Measurements from ENCODE around the gene CLIC4.
"Not testable (repeated sequence)": the region's sequence is repeated elsewhere in the genome, so short reads cannot be mapped to it uniquely, and the experiment has no call there.

Gene CLIC4

DNA sequence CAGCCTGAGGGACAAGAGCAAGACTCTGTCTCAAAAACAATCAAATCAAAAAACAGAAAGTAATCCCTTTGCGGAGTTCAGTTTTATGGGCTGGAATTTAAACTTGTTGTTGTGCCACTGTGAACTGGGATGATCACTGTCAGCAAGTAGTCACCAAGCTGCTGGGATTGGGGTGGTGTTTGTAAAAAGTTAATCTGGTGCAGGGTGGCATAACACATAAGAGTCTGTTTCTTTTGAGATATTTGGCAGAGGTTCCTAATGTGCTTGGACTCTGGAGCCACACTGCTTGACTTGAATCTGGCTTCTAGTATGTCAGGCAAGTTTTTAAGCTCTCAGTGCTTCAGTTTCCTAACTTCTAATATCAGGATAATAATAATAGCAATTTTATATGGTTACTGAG lies 6.6 kb downstream of the CLIC4 start:
- Histone ChIP-seq H3K9ac (ENCODE audit: low read length) (no peak overlapping the region), H3K4me3 (ENCODE audit: low read length) (no peak overlapping the region), H3K79me2 (ENCODE audit: low read length) (peaks cover 82% of the 10 kb centered on the region), H2AFZ (ENCODE audit: low read depth, low read length) (no peak overlapping the region), H3K36me3 (replicated peaks; ENCODE audit: low read depth, low read length) (peaks cover 9% of the 10 kb centered on the region), H3K4me2 (ENCODE audit: low read length) (no peak overlapping the region), H3K4me1 (ENCODE audit: low read length) (peaks cover 41% of the 10 kb centered on the region), H3K27me3 (ENCODE audit: low read depth, low read length) (no peaks in the 10 kb centered on the region), H4K20me1 (ENCODE audit: insufficient read depth, low read length) (peaks cover 57% of the 10 kb centered on the region), H3K9me3 (ENCODE audit: insufficient read depth, low read length) (no peaks in the 10 kb centered on the region), H3K27ac (ENCODE audit: low read length) (no peak overlapping the region)
- TF ChIP-seq, protein P1, sequence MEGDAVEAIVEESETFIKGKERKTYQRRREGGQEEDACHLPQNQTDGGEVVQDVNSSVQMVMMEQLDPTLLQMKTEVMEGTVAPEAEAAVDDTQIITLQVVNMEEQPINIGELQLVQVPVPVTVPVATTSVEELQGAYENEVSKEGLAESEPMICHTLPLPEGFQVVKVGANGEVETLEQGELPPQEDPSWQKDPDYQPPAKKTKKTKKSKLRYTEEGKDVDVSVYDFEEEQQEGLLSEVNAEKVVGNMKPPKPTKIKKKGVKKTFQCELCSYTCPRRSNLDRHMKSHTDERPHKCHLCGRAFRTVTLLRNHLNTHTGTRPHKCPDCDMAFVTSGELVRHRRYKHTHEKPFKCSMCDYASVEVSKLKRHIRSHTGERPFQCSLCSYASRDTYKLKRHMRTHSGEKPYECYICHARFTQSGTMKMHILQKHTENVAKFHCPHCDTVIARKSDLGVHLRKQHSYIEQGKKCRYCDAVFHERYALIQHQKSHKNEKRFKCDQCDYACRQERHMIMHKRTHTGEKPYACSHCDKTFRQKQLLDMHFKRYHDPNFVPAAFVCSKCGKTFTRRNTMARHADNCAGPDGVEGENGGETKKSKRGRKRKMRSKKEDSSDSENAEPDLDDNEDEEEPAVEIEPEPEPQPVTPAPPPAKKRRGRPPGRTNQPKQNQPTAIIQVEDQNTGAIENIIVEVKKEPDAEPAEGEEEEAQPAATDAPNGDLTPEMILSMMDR (IDR thresholded peaks at IDR 0.05; ENCODE audit: low read depth, low read length), result no peak
- no peak for TF ChIP-seq EZH2phosphoT487 (IDR thresholded peaks at IDR 0.05; ENCODE audit: low read depth)

DNA sequence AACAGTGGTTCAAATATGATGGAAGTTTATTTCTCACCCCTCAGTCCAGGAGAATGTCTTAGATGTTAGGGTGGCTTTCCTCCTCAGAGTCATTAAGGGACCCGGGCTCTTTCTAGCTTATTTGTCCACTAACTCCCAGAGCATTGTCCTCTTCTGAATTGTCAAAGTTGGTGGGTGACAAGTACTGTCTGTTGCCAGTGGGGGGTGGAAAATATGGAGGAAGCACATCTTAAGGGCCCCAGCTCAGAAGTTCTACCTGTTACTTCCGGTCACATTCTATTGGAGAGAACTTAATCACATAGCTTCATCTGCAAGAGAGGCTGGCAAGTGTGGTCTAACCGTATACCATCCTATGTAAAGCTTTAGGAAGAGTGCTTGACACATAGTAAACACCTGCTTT lies 7.1 kb downstream of the CLIC4 start:
- no peak overlapping the region for H3K4me3 ChIP-seq (ENCODE audit: low read length)
- no peak for TF ChIP-seq EZH2phosphoT487 (IDR thresholded peaks at IDR 0.05; ENCODE audit: low read depth)
- TF ChIP-seq, protein P1 (IDR thresholded peaks at IDR 0.05; ENCODE audit: low read depth, low read length), result no peak
- H2AFZ ChIP-seq (ENCODE audit: low read depth, low read length), result no peak overlapping the region
- no peak overlapping the region for H3K4me2 ChIP-seq (ENCODE audit: low read length)
- H3K79me2 ChIP-seq (ENCODE audit: low read length), result peaks cover 81% of the 10 kb centered on the region
- H3K4me1 ChIP-seq (ENCODE audit: low read length), result peaks cover 38% of the 10 kb centered on the region
- peaks cover 9% of the 10 kb centered on the region for H3K36me3 ChIP-seq (replicated peaks; ENCODE audit: low read depth, low read length)
- peaks cover 60% of the 10 kb centered on the region for H4K20me1 ChIP-seq (ENCODE audit: insufficient read depth, low read length)
- no peaks in the 10 kb centered on the region for H3K27me3 ChIP-seq (ENCODE audit: low read depth, low read length)
- H3K9ac ChIP-seq (ENCODE audit: low read length), result no peak overlapping the region
- no peak overlapping the region for H3K27ac ChIP-seq (ENCODE audit: low read length)
- no peaks in the 10 kb centered on the region for H3K9me3 ChIP-seq (ENCODE audit: insufficient read depth, low read length)

DNA sequence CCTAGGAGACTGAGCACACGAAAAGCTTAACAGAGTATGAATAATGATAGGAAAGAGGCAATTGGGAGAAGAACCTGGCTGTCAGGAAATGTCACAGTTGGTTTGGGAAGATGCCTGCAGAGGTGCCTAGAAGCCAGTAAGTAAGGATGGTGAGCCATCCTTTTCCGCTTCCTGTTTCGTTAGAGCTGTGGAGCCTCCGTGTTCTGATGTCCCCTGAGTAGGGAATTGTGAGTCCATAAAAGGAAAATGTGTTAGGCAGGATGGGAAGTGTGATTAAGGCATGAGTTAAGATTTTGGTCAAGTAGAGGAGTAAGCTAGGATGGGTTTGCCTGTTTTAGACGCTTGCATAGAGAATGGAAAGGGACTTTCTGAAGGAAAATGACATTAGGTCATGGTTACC lies 9.0 kb downstream of the CLIC4 start:
- H3K4me1 ChIP-seq (ENCODE audit: low read length), result peaks cover 19% of the 10 kb centered on the region
- TF ChIP-seq, protein P1 (IDR thresholded peaks at IDR 0.05; ENCODE audit: low read depth, low read length), result no peak
- TF ChIP-seq EZH2phosphoT487 (IDR thresholded peaks at IDR 0.05; ENCODE audit: low read depth), result no peak

DNA sequence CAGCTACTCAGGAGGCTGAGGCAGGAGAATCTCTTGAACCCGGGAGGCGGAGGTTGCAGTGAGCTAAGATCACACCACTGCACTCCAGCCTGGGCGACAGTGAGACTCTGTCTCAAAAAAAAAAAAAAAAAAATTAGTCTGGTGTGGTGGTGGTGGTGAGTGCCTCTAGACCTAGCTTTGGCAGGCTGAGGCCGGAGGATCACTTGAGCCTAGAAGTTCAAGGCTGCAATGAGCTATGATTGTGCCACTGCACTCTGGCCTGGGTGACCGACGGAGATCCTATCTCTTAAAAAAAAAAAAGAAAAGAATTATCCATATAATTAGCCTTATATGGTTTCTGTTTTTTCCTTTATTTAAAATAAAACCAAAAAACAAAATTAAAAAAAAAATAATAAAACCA lies 10.1 kb downstream of the CLIC4 start:
- Histone ChIP-seq H4K20me1 (ENCODE audit: insufficient read depth, low read length) (peaks cover 62% of the 10 kb centered on the region), H3K4me1 (ENCODE audit: low read length) (peaks cover 15% of the 10 kb centered on the region), H3K79me2 (ENCODE audit: low read length) (peaks cover 79% of the 10 kb centered on the region)
- H2AFZ ChIP-seq (ENCODE audit: low read depth, low read length); H3K27me3 ChIP-seq (ENCODE audit: low read depth, low read length); H3K9me3 ChIP-seq (ENCODE audit: insufficient read depth, low read length); H3K36me3 ChIP-seq (replicated peaks; ENCODE audit: low read depth, low read length); H3K9ac ChIP-seq (ENCODE audit: low read length); H3K4me2 ChIP-seq (ENCODE audit: low read length); H3K27ac ChIP-seq (ENCODE audit: low read length); H3K4me3 ChIP-seq (ENCODE audit: low read length): not testable (repeated sequence)

More for the DNA sequence above, 9.0 kb downstream of the CLIC4 start:
- Histone ChIP-seq H3K27ac (ENCODE audit: low read length) (no peak overlapping the region), H3K36me3 (replicated peaks; ENCODE audit: low read depth, low read length) (peaks cover 9% of the 10 kb centered on the region), H3K27me3 (ENCODE audit: low read depth, low read length) (no peaks in the 10 kb centered on the region), H4K20me1 (ENCODE audit: insufficient read depth, low read length) (peaks cover 66% of the 10 kb centered on the region), H3K9me3 (ENCODE audit: insufficient read depth, low read length) (no peaks in the 10 kb centered on the region), H2AFZ (ENCODE audit: low read depth, low read length) (no peak overlapping the region), H3K79me2 (ENCODE audit: low read length) (peaks cover 80% of the 10 kb centered on the region), H3K4me2 (ENCODE audit: low read length) (no peak overlapping the region), H3K4me3 (ENCODE audit: low read length) (no peak overlapping the region), H3K9ac (ENCODE audit: low read length) (no peak overlapping the region)

DNA sequence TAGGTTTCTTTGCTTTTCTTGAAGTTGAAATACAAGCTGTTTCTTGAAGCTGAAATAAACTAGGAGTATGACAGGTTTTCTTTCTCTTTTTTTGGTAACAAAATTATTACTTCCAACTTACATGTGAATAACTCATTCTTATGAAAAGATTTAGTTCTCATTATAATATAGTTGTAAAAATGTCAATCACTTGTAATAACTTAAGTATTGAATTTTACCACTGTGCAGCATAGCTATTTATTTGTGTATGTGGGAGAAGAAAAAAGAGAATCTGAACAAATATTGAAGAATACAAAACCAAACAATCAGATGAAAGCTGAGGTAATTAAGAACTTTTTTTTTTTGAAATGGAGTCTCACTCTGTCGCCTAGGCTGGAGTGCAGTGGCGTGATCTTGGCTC lies 11.1 kb downstream of the CLIC4 start:
- Histone ChIP-seq H3K9me3 (ENCODE audit: insufficient read depth, low read length) (no peaks in the 10 kb centered on the region), H2AFZ (ENCODE audit: low read depth, low read length) (no peak overlapping the region), H3K9ac (ENCODE audit: low read length) (no peak overlapping the region), H3K27ac (ENCODE audit: low read length) (no peak overlapping the region), H3K4me2 (ENCODE audit: low read length) (no peak overlapping the region), H3K4me1 (ENCODE audit: low read length) (peaks cover 6% of the 10 kb centered on the region), H3K79me2 (ENCODE audit: low read length) (peaks cover 79% of the 10 kb centered on the region), H3K36me3 (replicated peaks; ENCODE audit: low read depth, low read length) (peaks cover 4% of the 10 kb centered on the region), H3K27me3 (ENCODE audit: low read depth, low read length) (no peaks in the 10 kb centered on the region), H4K20me1 (ENCODE audit: insufficient read depth, low read length) (peaks cover 66% of the 10 kb centered on the region), H3K4me3 (ENCODE audit: low read length) (no peak overlapping the region)
- TF ChIP-seq, protein P1 (IDR thresholded peaks at IDR 0.05; ENCODE audit: low read depth, low read length), result no peak
- TF ChIP-seq EZH2phosphoT487 (IDR thresholded peaks at IDR 0.05; ENCODE audit: low read depth), result no peak

All from OCI-LY3 (cell line).